Fibroblast of skin of back (primary cell): ENCODE results near the gene DDX39B.

Source experiments
- DNase-seq: peaks from one replicate; pipeline ENCODE4 v3.0.0-alpha.2; 2013

Gene DDX39B

DNA sequence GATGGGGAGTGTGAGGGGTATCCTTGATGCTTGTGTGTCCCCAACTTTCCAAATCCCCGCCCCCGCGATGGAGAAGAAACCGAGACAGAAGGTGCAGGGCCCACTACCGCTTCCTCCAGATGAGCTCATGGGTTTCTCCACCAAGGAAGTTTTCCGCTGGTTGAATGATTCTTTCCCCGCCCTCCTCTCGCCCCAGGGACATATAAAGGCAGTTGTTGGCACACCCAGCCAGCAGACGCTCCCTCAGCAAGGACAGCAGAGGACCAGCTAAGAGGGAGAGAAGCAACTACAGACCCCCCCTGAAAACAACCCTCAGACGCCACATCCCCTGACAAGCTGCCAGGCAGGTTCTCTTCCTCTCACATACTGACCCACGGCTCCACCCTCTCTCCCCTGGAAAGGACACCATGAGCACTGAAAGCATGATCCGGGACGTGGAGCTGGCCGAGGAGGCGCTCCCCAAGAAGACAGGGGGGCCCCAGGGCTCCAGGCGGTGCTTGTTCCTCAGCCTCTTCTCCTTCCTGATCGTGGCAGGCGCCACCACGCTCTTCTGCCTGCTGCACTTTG lies 33.6 kb upstream of the DDX39B start, which contains the start of gene TNF:
Gene TNF, plus strand, starts transcription at position 231 of the 567 bp plus-strand sequence. Its CDS starts 177 bp downstream, at position 408.
- no peak for DNase-seq

DNA sequence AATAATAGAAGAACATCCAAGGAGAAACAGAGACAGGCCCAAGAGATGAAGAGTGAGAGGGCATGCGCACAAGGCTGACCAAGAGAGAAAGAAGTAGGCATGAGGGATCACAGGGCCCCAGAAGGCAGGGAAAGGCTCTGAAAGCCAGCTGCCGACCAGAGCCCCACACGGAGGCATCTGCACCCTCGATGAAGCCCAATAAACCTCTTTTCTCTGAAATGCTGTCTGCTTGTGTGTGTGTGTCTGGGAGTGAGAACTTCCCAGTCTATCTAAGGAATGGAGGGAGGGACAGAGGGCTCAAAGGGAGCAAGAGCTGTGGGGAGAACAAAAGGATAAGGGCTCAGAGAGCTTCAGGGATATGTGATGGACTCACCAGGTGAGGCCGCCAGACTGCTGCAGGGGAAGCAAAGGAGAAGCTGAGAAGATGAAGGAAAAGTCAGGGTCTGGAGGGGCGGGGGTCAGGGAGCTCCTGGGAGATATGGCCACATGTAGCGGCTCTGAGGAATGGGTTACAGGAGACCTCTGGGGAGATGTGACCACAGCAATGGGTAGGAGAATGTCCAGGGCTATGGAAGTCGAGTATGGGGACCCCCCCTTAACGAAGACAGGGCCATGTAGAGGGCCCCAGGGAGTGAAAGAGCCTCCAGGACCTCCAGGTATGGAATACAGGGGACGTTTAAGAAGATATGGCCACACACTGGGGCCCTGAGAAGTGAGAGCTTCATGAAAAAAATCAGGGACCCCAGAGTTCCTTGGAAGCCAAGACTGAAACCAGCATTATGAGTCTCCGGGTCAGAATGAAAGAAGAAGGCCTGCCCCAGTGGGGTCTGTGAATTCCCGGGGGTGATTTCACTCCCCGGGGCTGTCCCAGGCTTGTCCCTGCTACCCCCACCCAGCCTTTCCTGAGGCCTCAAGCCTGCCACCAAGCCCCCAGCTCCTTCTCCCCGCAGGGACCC lies 32.6 kb upstream of the DDX39B start:
- DNase-seq: no peak

DNA sequence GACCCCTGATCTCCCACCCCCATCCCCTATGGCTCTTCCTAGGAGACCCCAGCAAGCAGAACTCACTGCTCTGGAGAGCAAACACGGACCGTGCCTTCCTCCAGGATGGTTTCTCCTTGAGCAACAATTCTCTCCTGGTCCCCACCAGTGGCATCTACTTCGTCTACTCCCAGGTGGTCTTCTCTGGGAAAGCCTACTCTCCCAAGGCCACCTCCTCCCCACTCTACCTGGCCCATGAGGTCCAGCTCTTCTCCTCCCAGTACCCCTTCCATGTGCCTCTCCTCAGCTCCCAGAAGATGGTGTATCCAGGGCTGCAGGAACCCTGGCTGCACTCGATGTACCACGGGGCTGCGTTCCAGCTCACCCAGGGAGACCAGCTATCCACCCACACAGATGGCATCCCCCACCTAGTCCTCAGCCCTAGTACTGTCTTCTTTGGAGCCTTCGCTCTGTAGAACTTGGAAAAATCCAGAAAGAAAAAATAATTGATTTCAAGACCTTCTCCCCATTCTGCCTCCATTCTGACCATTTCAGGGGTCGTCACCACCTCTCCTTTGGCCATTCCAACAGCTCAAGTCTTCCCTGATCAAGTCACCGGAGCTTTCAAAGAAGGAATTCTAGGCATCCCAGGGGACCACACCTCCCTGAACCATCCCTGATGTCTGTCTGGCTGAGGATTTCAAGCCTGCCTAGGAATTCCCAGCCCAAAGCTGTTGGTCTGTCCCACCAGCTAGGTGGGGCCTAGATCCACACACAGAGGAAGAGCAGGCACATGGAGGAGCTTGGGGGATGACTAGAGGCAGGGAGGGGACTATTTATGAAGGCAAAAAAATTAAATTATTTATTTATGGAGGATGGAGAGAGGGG lies 31.7 kb upstream of the DDX39B start:
- no peak for DNase-seq

DNA sequence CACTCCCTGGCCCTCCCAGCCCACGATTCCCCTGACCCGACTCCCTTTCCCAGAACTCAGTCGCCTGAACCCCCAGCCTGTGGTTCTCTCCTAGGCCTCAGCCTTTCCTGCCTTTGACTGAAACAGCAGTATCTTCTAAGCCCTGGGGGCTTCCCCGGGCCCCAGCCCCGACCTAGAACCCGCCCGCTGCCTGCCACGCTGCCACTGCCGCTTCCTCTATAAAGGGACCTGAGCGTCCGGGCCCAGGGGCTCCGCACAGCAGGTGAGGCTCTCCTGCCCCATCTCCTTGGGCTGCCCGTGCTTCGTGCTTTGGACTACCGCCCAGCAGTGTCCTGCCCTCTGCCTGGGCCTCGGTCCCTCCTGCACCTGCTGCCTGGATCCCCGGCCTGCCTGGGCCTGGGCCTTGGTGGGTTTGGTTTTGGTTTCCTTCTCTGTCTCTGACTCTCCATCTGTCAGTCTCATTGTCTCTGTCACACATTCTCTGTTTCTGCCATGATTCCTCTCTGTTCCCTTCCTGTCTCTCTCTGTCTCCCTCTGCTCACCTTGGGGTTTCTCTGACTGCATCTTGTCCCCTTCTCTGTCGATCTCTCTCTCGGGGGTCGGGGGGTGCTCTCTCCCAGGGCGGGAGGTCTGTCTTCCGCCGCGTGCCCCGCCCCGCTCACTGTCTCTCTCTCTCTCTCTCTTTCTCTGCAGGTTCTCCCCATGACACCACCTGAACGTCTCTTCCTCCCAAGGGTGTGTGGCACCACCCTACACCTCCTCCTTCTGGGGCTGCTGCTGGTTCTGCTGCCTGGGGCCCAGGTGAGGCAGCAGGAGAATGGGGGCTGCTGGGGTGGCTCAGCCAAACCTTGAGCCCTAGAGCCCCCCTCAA lies 30.5 kb upstream of the DDX39B start, which contains the start of gene LTA:
Gene LTA, plus strand, starts transcription at position 249 of the 871 bp plus-strand sequence. Its CDS starts 454 bp downstream, at position 703.
- DNase-seq: no peak

DNA sequence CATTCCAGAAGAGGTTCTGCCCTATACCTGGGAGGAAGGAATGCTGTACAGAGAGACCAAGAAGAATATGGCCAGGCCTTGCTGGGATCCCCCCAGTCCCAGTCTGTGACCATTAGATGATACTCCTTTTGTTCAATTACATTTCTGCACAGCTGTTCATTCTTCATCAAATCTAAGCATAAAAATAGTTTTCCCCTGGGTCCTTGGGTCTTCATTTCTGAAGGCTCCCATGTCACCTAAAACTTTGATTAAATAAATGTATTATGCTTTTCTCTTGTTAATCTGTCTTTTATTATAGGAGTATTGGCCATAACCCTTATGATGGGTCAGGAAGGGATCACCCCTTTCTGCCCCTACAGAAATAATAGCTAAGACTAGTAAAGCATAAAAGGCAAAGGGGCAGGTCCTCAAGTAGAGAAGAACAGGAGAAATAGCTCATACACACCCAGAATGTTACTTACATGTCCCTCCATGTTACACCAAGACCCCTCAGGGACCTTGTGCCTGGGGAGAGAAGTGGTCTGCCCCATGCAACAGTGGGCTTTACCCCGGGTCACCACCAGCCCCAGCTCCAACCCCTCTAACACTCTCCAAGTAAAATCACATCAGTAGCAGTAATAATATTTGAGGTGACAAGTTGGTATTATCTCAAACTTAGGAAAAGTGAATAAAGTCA lies 28.2 kb upstream of the DDX39B start:
- no peak for DNase-seq

DNA sequence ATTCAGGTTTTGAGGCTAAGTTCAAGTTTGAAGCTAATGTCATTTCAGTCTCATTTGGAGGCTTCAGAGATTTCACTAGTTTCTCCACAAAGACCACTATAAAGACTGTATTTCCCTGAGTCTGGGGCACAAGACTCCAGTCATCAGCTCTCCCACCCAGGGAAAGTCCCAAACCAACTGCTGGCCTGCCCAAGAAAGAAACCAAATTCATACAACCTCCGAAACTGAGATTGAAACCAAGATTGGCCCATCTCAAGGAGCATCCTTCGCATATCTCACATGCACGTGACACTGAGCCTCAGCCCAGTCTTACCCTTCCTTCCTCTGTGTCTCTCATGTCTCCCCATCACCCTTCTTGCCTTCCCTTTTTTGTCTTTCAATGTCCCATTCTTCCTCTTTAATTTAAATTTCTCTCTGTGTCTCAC lies 26.7 kb upstream of the DDX39B start:
- DNase-seq: no peak

DNA sequence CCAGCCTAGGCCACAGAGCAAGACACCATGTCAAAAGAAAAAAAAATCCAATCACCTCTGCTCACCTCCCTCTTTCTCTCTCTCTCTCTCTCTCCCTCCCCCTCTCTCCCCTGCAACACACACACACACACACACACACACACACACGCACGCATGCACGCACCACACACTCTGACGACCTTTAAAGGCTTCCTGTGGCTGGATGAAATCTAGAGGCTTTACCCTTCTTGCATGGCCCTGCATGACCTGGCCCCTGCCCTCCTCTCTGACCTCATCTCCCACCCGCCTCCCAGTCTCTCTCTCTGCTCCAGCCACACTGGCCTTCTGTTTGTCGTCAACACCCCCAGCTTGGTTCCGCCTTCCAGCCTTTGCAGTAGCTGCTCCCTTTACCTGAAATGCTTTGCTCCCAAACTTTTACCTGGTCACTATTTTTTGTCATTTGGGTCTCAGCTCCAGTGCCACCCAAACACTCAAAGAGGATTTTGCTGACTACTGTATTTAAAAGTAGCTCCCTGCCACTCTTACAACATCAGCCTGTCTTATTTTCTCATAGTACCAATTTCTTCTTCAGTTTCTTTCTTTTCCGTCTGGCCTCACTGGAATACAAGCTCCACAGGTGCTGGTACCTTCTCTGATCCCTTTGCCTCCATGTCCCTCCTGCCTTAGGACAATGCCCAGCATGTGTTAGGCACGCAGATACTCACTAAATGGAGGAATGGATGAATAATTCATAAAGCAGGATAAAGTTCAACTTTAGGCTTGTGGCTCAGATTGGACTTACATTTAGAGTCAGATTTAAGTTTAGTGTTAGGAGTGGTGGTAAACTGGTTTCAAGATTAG lies 25.9 kb upstream of the DDX39B start:
- DNase-seq: no peak

DNA sequence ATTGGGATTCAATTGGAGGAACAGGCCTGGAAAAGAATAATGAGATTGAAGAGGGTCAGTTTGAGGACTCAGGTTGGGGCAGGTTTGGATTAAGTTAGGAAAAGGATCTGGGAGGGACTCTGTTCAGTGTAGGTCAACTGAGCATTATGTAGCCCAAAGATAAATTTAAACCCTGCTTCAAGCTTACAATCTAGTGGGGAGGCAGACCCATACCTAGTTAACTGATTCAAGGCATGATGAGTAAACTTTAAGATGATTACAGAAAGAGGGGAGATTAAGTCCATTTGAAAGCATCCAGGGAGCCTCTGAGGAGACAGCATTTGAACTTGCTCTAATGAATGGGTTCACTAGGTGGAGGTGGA lies 18.9 kb upstream of the DDX39B start:
- no peak for DNase-seq

DNA sequence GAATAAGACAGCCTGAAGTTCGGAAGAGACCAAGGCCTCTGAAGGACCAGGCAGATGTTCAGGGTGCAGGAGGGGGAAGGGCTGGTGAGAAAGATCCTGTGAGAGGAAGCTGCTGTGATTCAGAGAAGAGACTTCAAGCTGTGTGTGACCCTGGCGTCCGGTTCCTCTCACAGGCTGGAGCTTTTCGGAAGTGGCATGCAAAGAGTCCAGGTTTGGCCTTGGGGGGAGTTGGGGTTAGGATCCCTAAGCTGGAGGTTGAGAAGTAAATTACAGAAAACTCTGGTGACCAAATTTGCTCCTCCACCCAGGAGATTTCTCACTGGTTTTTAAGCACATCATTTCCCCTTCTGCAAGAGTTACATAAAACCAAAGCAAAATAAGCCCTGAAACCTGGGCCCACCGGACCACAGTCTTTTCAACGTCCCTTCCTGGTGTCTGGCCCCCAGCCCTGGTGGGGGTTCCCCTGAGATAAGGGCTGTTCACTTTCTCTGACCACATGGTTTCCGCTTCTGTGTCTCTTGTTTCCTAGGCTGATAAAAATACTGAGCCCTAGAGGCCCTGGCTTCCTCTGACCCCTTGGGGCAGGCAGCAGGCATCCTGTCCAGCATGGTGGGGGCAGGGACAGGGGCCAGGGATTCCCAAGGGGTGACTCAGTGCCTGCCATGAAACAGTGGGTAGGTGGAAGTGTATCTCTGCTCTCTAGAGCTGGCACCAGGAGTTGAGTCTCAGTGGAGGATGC lies 18.3 kb upstream of the DDX39B start:
- DNase-seq: peak; percentile 72

DNA sequence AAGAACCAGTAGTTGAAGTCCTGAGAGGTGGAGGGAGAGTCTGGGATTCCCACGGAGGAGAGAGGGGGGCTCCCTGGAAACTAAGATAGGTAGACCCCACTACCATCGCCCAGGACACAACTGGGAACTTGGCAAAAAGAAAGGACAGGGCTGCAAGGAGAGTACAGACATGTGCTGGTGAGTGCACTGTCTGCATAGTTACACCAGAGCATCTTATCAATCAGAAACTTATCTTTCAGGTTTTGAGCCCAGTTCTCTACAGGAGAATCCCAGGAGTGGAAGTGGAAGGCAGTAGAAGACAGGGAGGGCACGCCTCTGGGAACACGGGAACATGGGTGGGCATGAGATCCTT lies 17.8 kb upstream of the DDX39B start:
- no peak for DNase-seq

DNA sequence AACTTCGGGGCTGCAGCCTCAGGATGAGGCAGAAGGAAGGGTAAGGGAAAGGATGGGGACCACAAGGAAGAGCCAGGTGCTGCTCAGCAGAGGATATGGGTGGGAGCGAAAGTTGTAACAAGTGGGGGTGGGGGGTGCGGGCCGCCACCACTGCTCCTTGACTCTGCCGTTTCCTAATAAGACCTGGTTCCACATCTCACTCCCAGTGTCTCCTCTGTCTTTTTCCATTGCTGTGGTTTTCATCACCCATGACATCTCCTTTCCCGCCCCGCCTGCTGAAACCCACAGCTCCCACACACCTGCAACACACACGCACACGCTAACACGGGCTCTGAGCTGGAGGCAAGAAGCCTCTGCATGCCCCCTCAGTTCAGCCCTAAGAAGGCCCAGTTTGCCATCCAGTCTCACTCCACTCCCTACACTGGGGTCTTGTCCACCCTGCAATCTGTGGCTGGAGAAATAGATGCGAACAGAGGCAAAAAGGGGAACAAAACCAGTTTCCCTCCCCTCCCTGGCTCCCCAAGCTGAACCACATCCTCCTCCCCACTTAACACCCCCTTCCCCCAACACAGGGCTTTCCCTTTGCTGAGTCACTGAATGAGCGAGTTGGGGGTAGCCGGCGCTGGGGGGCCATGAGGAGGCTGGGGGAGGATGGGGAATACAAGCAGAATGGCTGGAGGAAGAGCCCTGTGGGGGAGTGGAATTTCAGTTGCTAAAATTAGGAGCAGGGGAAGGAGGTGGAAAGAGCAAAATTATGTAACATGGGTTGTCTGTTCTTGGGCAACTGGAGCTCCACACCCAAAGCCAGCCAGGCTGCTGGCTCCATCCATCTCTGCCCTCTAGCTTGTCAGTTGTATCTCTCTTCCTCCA lies 17.1 kb upstream of the DDX39B start:
- no peak for DNase-seq

DNA sequence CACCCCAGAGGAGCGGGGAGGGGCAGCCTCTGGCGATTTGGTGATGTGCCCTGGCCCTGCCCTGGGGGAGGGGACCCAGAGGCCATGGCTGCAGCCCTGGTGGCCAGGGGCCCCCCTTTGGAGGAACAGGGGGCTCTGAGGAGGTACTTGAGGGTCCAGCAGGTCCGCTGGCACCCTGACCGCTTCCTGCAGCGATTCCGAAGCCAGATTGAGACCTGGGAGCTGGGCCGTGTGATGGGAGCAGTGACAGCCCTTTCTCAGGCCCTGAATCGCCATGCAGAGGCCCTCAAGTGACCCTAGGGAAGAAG lies 16.5 kb upstream of the DDX39B start:
- DNase-seq: no peak

DNA sequence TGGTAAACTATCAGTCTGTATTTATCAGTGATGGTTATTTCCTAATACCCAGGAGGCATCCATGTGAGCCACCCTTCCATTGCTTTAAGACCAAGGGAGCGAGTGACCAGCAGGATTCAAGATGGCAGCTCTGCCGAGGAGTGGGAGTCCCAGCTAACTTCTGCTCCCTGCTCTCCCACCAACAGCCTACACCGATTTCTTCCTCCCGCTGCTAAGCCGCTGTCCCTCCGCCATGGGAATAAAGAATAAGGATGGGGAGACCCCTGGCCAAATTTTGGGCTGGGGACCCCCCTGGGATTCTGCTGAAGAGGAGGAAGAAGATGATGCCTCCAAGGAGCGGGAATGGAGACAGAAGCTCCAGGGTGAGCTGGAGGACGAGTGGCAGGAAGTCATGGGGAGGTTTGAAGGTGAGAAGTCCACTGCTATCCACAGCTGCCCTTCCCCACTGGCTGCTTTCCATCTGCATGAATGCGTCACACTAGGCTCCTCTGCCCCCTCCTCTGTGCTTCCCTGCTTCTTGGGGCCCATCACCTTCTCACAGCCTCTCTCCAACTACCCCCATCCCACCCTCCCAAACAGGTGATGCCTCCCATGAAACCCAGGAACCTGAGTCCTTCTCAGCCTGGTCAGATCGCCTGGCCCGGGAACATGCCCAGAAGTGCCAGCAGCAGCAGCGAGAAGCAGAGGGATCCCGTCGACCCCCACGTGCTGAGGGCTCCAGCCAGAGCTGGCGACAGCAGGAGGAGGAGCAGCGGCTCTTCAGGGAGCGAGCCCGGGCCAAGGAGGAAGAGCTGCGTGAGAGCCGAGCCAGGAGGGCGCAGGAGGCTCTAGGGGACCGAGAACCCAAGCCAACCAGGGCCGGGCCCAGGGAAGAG lies 15.9 kb upstream of the DDX39B start:
- DNase-seq: no peak

DNA sequence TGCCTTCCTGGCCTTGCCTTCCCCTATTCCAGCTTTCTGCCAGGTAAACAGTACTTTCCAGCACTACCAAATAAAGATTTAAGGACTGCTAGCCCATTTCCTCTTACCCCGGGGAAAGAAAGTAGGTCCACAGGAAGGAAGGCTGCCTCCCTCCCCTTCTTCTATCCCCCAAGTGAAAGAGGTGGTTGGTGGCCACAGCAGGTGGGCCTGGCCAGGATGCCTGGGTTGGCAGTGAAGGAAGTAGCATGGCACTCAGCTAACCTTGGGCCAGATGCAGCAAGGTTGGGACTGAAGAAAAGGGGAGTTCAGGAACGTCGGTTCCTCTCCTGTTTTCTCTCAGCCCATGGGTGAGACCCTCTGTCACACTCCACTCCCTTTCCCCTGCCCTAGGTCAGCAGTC lies 14.5 kb upstream of the DDX39B start:
- no peak for DNase-seq

DNA sequence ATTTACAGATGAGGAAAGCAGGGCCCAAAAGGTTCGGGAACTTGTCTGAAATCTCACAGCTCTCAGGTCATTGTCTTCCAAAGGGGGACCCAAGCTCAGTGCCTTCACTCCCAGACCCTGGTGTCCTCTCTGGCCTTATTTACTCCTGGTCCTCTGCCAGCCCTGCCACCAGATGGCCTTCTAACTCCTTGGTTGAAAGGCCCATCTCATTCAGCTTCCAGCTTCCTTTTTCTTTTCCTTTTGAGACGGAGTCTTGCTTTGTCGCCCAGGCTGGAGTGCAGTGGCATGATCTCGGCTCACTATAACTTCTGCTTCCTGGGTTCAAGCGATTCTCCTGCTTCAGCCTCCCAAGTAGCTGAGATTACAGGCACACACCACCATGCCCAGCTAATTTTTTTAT lies 9.6 kb upstream of the DDX39B start:
- peak; percentile 41 for DNase-seq

DNA sequence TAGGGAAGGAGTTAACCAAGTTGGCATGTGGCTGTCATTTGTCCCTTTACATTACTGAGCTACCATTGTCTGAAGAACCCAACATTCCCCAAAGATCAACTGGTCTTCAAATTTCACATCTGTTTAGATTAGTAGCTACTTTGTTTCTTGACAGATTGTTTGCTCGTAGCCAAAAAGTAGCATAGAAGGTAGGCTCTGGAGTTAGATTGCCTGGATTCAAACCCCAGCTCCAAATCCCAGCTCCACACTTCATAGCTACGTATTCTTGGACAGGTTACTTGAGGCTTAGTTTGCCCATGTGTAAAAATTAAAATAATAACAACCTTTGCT lies 6.7 kb upstream of the DDX39B start:
- DNase-seq: no peak

DNA sequence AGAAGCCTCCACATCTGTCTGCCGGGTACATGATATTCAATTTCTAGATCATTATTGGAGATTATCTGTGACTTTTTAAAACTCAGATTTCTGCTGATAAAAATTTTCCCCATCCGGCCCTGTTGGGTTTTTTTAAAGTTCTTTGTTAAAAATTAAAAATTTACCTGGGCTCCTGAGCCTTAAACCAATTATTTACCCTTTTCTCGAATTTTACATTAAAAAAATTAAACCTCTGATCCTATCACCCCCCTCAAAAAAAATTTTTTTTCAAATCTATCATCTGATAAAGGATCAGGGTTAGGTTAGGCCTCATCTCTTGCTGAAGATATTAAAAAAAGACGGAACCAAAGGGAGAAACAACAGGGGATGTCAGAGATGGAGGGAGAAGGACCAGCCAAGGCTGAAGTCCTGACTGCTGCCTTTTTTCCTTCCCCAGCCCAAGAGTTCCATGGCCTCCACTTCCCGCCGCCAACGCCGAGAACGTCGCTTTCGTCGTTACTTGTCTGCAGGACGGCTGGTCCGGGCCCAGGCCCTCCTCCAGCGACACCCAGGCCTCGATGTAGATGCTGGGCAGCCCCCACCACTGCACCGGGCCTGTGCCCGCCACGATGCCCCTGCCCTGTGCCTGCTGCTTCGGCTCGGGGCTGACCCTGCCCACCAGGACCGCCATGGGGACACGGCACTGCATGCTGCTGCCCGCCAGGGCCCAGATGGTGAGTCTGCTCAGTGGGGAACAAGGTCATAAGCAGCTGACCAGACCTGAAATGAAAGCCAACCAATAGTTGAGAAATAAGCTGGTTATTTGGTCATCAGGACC lies 6.1 kb upstream of the DDX39B start:
- DNase-seq: no peak
